Lower lobe of right lung (tissue), 2 donors: ENCODE measurements around the gene CEBPZ. TPM values are rescaled to one million over a fixed set of nuclear protein-coding genes. Genes with fewer than 3 reads are reported as not detected.
A peak's percentile ranks its signal among the peaks of the same experiment; 100 is the strongest.

ENCODE experiments used
- ATAC-seq, 2 donors: fragments of 200-7000 bp; cut with Tn5 transposase; one replicate each; pipeline ENCODE4 v1.9.1; 2020 to 2022; ENCODE audit warnings: mild to moderate bottlenecking in 2 of 2, moderate library complexity in 2 of 2
- DNase-seq: peaks from one replicate; pipeline ENCODE4 v3.0.0-alpha.2; 2020
- H3K27ac ChIP-seq: fragments of 200-600 bp; one replicate; pipeline ENCODE4 v1.8.0; 2022
- H3K27me3 ChIP-seq: fragments of 200-600 bp; one replicate; pipeline ENCODE4 v1.8.0; 2022; ENCODE audit warnings: low read depth
- H3K36me3 ChIP-seq: fragments of 200-600 bp; one replicate; pipeline ENCODE4 v1.8.0; 2022; ENCODE audit warnings: mild to moderate bottlenecking
- H3K4me1 ChIP-seq: fragments of 200-600 bp; one replicate; pipeline ENCODE4 v1.8.0; 2022
- H3K4me3 ChIP-seq: fragments of 200-600 bp; one replicate; pipeline ENCODE4 v1.8.0; 2022; ENCODE audit warnings: mild to moderate bottlenecking
- H3K9me3 ChIP-seq: fragments of 200-600 bp; one replicate; pipeline ENCODE4 v1.8.0; 2022
- CTCF ChIP-seq: fragments of 200-600 bp; IDR thresholded peaks from one replicate; pipeline ENCODE4 v1.8.0; 2022; ENCODE audit warnings: antibody characterized with exemption, mild to moderate bottlenecking
- intact Hi-C: fragments of 100-400 bp; cut with DNase I; formaldehyde crosslinking; loops from one replicate; pipeline ENCODE4 v1.11.0; 2022
- total RNA-seq: library from RNA; stranded (reverse); fragmentation: NEBNext Ultra II Directional; extraction: Animal tissue kit (Norgen Biotek cat#: 25700); gene quantifications from one replicate; pipeline ENCODE4 v1.2.1, GENCODE V29; 2021
- donor health status: DM: no; HTN: yes; CAD: no; lungs with severe emphysema.

The CEBPZ gene
- total RNA-seq, 1 donor from 2014 or later = 45.3 TPM

- no peaks in the 10 kb centered on the region for H3K27me3 ChIP-seq
- no peaks in the 10 kb centered on the region for H3K9me3 ChIP-seq
- no peak overlapping the region for H3K4me3 ChIP-seq
- no peaks in the 10 kb centered on the region for H3K36me3 ChIP-seq
- H3K27ac ChIP-seq = no peak overlapping the region
- TF ChIP-seq CTCF = no peak
- no peak for ATAC-seq
- intact Hi-C loops = no loop called here
- DNase-seq = no peak
- peaks cover 8% of the 10 kb centered on the region for H3K4me1 ChIP-seq
Measured at GRCh38 chr2:37192551-37192950, 38.8 kb downstream of the CEBPZ start.

GRCh38 chr2:37191747-37192146, 39.6 kb downstream of the CEBPZ start:
- Histone ChIP-seq H3K27me3 (no peaks in the 10 kb centered on the region), H3K4me3 (no peak overlapping the region), H3K9me3 (no peaks in the 10 kb centered on the region), H3K27ac (no peak overlapping the region), H3K4me1 (peaks cover under 1% of the 10 kb centered on the region), H3K36me3 (no peaks in the 10 kb centered on the region)
- intact Hi-C loops = no loop called here
- no peak for TF ChIP-seq CTCF
- DNase-seq (no peak), ATAC-seq (no peak)

- Histone ChIP-seq H3K4me1 (no peaks in the 10 kb centered on the region), H3K4me3 (no peak overlapping the region), H3K27me3 (no peaks in the 10 kb centered on the region), H3K36me3 (no peaks in the 10 kb centered on the region), H3K9me3 (no peaks in the 10 kb centered on the region), H3K27ac (no peak overlapping the region)
- TF ChIP-seq CTCF = no peak
- intact Hi-C loops = no loop called here
- DNase-seq = no peak
- ATAC-seq = no peak
Measured at GRCh38 chr2:37191253-37191652, 40.1 kb downstream of the CEBPZ start.

- no peaks in the 10 kb centered on the region for H3K4me1 ChIP-seq
- ATAC-seq (no peak), DNase-seq (no peak)
- no peaks in the 10 kb centered on the region for H3K27me3 ChIP-seq
- H3K36me3 ChIP-seq = no peaks in the 10 kb centered on the region
- H3K4me3 ChIP-seq = no peak overlapping the region
- no peak overlapping the region for H3K27ac ChIP-seq
- intact Hi-C loops = no loop called here
- no peak for TF ChIP-seq CTCF
- H3K9me3 ChIP-seq = no peaks in the 10 kb centered on the region
Measured at GRCh38 chr2:37190290-37190689, 41.1 kb downstream of the CEBPZ start.

GRCh38 chr2:37189452-37190153, 41.8 kb downstream of the CEBPZ start:
- TF ChIP-seq CTCF = no peak
- intact Hi-C loops = no loop called here
- no peak overlapping the region for H3K4me3 ChIP-seq
- no peak overlapping the region for H3K27ac ChIP-seq
- DNase-seq (no peak), ATAC-seq (peak; percentile 72 to 79)
- H3K9me3 ChIP-seq = no peaks in the 10 kb centered on the region
- H3K4me1 ChIP-seq = no peaks in the 10 kb centered on the region
- H3K36me3 ChIP-seq = no peaks in the 10 kb centered on the region
- H3K27me3 ChIP-seq = peaks cover 2% of the 10 kb centered on the region
